Heart left ventricle (tissue), 13 donors: Measurements from ENCODE around the gene CCS.

Experiments used
- CTCF ChIP-seq, 12 donors: fragments of 200-600 bp; sonication (generic) in 4 of 12; IDR thresholded peaks; one replicate each; pipeline versions ENCODE4 v1.5.0 to v1.8.0; 2018 to 2022; ENCODE audit warnings: antibody characterized with exemption in 12 of 12, mild to moderate bottlenecking in 5 of 12
- POLR2A ChIP-seq, 2 donors: fragments of 450-650 bp; IDR thresholded peaks; one replicate each; pipeline ENCODE4 v1.6.1; 2017; ENCODE audit warnings: antibody characterized with exemption in 2 of 2, mild to moderate bottlenecking in 2 of 2, moderate library complexity in 2 of 2
- donor health status: ischemic (EF 13 %, LVEDD 7.1; RV severe dilation, severe dysfunction).
- donor health status: DM: no; HTN: yes; CAD: no.
- donor health status: DM: no; HTN: no; CAD: no.
- donor health status: ischemic (EF 25% LVEDD 6.9; RV normal size, moderate dysfunction).
- donor health status: ischemic (EF 25% LVEDD 5.7; RV mildly dilated, moderate dysfunction).
- donor health status: ischemic (EF 35%, LVEDD 5.7; RV mildly dilated, moderate dysfunction).
- donor health status: nonischemic (EF 11% LVEDD 7.7; RV severe dilation, severe dysfunction).
- donor health status: DM: yes; HTN: yes; CAD: no.
- donor health status: PGD.
- donor health status: ischemic (EF 29% LVEDD 5.4; RV normal size, mild dysfunction).
- donor health status: nonischemic (EF 23%, LVEDD 6.1; RV moderate dilation, normal function).

GRCh38 chr11:66581261-66581660 is 11.7 kb upstream of the CCS start:
- no peak for TF ChIP-seq CTCF (IDR thresholded peaks at IDR 0.05)
- no peak for TF ChIP-seq POLR2A (IDR thresholded peaks at IDR 0.05)
